HG02763 (cell line): ENCODE results near the gene PLEKHM3.

Experiments used
- ATAC-seq: cut with Tn5 transposase; IDR thresholded peaks from one replicate; pipeline ENCODE4 v1.9.1; 2021; ENCODE audit warnings: mild to moderate bottlenecking, moderate library complexity; ENCODE audit not compliant: unreplicated experiment

Gene PLEKHM3

DNA sequence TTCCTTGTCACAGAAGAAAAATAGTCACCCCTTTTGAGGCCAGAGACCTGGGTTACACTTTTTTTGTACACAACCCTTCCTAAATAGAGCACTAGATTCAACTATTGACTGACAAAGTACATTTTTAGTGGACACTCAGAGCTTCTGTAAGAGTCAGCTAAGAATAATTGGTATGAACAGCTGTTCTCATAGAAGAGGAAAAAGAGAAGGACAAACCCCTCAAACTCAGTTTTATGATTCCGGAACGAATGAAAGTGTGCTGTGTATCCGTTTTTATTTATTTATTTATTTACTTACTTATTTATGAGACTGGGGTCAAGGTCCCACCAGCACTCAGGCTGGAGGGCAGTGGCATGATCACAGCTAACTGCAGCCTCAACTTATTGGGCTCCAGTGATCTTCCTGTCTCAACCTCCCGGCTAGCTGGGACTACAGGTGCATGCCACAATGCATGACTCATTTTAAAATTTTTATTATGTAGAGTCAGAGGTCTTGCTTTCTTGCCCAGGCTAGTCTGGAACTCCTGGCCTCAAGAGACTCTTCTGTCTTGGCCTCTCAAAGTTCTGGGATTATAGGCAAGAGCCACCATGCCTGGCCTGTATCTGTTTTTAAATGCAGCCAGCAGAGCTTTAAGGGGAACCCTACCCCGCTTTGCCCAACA is 219.6 kb downstream of the PLEKHM3 start:
- no peak for ATAC-seq

DNA sequence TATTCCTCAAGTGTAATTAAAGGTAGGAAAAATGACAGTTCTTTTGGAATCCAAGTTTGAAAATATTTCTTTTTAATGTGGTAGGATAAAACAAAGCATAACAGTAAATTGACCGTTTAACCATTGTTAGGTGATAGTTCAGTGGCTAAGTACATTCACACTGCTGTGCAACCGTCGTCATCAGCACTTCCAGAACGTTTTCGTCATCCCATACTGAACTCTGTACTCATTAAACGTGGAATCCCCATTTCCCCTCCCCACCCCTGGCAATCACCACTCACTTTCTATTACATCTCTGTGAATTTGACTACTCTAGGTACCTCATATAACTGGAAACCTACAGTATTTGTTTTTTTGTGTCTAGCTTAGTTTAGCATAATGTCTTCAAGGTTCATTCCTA is 222.7 kb downstream of the PLEKHM3 start:
- no peak for ATAC-seq

DNA sequence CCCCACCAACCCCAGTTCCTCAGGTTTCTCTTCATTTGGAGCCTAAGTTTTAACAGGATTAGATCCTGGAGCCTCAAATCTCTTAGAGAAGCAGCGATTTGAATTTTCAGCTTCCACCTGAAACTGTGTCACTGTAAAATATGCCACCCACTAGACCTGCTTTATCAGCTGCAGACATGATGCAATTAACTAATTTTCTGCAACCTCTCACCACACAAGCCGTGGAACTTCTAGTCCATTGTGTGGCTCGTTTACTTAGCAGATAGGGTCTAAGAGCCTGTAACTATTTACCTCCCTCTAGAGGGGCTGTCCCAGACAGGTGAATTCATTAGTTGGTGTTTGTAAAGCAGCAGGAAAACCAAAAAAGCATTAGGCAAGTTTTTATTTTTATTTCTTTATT is 224.1 kb downstream of the PLEKHM3 start:
- ATAC-seq, result no peak

DNA sequence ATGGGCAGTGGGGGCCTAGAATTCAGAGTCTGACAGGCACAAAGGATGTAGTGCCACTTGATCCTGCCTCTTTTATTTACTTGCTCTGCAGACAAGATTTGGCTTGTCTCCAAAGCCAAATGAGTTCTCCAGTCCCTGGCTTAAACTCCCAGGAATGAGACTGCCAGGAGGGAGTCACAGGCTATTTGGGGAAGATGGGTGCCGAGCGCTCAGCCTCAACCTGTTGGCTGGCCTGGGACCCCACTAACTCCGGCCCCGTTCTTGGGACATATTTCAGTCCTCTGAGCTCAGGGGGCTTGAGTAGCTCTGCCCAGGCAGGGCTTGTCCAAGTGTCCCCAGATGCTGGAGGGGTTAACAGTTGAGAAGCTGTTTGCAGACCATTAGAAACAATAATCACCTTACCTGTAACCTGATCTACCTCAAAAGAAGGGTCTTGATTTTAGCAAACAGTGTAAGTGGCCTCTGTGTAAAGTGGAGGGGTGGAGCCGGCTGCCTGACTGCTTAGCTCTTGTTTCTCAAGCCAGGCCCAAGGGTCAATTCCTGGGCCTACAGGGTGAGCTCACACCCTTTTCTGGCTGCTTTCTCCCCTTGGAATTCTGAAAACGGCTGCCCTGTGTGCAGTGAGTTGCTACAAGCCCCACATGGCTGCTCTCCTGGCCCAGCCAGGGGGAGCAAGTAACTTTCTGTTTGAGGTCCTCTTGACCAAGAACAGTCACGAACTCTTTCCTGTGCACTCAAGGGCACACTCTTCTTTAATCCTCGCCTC is 228.6 kb downstream of the PLEKHM3 start:
- no peak for ATAC-seq

DNA sequence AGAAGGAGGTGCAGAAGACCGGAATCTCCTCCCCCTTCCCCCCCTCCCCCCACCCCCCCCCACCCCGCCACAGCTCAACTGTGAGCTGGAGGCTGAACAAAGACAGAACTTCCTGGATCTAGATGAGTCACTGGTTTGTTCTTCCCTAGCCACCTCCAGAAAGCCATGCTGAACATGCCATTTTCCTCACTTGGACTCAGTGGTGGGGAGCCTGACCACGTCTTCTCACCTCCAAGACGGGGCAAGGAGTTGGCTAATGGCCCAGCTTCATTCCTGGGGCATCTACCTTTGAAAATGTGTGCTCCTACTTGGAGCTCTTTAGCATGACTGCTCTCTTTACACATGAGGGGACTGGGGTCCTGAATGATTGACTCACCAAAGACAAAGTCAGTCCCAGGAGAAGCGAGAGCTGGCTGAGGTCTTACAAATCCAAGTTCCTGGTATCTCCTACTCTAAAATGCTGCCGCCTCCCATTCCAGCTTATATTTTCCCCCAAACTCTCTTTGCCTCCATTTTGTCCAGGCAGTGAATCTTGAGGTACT is 233.0 kb downstream of the PLEKHM3 start:
- no peak for ATAC-seq

DNA sequence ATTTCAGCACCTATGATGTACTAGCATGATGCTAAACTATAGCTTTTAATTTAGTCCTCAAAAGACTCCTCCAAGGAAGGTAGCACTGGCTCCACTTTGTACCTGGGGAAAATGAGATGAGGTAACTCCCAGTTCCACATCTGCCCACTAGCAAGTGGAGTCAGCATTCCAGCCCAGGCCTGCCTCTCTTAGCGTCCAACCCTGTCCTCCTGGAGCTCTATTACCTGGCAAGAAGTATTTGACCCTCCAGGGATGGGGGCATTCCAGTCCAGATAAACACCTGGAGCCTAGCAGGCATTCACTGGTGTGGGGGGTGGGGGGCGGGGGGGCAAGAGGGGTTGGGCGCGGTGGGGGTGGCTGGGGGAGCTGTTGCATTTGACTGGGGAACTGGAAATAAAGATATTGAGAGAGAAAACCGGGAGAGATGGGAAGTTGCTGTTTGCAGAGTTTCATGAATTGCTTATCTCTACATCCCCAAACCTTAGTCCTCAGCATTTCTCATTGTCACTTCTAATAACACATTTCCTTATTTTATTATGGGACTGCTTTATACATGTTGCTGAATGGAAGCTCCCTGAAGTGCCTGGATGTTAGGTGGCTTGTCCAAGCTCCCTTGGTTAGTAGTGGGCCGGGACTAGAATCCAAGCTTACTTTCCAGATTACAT is 233.6 kb downstream of the PLEKHM3 start:
- no peak for ATAC-seq

DNA sequence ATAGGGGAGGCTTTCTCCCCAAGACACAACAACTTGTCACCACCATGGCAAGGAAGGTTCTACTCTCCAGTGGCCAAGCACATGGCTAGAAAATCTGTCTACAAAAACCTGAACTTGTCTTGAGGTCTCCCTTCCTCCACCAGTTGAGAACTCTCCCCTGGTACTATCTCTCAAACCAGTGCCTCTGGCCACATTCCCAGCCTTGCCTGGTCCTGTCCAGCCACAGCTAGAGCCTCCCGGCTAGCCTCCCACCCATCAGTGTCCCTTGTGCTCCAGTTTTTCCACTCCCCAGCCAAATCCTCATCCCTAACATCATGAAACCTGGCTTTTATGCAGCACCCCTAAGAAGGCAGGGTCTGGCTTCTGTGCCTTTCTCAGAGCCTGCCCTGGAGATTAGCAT is 234.4 kb downstream of the PLEKHM3 start:
- ATAC-seq, result no peak

DNA sequence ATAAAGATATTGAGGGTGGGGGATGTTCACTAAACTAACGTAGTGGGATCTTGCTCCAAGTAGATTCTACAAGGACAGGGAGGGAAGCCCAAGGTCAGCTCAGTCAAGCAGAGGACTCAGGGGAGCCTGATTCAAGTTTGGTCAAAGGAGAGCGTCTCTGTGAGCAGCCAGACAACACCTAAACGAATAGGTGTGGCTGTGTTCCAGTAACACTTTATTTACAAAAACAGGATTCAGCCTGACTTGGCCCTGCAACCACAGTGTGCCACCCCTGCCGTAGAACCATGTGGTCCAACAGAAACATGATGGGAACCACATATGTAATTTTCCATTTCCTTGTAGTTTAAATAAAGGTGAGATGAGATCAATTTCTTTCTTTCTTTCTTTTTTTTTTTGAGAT is 237.5 kb downstream of the PLEKHM3 start:
- ATAC-seq, result no peak

DNA sequence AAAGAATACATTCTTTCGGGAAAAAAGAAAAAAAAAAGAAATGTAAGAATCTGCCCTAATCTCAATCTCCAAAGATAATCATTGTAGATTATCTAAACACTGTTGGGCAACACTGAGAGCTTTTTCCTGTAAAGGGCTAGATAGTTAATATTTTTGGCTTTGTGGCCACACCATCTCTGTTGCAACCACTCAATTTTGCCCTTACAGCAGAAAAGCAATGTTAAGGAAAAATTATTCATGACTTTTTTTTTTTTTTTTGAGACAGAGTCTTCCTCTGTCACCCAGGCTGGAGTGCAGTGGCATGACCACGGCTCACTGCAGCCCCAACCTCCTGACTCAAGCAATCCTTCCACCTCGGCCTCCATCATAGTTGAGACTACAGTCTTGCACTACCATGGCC is 238.3 kb downstream of the PLEKHM3 start:
- ATAC-seq, result no peak

DNA sequence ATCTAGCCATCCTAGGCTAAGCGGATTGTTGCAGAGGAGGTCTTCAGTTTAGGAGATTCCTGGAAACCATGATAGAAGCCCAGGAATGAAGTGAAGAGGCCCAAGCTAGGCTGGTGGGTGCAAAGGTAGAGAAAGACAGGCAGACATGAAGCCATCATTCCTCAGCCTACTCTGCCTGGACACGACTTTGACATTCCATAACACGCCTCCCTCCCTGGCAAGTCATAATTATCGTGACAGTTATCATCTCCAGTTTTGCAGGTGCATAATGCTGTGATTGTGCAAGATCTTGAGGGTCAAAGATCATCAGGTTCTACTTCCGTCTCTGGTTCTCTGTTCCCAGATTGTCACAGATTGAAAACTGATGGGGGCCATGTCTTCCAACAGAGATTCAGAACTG is 240.4 kb downstream of the PLEKHM3 start:
- ATAC-seq, result no peak

DNA sequence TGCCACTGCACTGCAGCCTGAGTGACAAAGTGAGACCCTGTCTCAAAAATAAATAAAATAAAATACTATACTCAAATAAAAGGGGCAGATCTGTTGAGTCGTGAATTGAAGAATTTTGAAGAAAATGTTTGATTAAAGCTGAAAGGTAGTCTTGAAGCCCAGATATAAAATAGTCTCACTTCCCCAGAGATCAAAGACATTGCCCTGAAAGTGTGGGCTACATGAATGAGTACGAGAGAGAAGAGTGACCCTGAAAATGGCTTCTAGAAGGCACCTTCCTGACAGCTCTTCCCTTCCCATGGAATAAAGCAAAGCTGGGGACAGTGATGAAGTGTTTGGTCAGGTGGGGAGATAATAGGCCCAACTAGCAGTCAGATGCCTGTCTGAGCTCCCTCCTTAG is 241.8 kb downstream of the PLEKHM3 start:
- ATAC-seq, result no peak

DNA sequence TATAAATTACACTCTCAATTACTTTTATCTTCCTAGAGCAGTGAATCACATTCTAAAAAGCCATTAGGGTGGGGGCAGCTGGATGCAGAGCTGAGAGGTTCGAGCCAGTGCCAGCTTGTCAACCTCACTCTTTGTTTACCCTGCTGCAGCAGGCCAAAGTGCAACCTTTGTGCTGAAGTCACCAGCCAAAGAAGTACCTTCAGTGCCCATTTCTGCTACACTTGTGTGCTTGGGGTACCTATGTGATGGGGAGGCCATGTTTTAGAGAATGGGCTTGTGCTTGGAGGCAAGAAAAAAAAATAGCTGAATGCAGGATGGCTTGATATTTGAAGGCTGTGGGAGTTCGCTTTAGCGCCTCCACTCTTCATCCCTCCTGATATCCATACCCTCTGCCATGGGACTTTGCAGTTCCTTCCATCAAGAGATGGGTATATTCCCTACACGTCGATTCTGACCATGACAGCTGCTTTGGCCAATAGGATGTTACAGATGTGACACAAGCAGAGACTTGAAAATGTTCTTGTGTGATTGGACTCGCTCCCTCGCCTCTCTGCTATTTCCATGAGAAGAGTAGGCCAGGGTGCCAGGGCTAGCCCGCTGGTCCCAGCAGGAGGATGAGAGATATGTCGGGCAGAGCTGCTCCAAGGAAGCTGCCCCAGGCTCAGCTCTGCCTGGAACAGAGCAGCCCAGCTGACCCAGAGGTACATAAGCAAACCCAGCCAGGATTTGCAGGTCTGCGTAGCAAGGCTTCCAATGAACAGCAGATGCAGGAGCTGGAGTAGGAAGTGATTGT is 242.9 kb downstream of the PLEKHM3 start:
- ATAC-seq, result no peak

DNA sequence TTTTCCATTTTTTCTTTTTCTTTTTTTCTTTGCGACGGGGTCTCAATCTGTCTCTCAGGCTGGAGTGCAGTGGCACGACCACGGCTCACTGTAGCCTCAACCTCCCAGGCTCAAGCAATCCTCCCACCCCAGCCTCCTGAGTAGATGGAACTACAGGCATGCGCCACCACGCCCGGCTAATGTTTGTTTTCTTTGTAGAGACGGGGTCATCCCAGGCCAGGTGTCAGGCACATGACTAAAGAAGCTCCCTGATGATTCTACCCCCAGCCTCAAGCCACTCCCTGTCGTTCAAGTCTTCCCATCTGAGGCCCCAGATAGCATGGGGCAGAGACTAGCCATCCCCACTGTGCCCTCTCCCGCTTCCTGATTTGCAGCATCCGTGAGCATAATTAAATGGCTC is 245.8 kb downstream of the PLEKHM3 start:
- ATAC-seq, result no peak

DNA sequence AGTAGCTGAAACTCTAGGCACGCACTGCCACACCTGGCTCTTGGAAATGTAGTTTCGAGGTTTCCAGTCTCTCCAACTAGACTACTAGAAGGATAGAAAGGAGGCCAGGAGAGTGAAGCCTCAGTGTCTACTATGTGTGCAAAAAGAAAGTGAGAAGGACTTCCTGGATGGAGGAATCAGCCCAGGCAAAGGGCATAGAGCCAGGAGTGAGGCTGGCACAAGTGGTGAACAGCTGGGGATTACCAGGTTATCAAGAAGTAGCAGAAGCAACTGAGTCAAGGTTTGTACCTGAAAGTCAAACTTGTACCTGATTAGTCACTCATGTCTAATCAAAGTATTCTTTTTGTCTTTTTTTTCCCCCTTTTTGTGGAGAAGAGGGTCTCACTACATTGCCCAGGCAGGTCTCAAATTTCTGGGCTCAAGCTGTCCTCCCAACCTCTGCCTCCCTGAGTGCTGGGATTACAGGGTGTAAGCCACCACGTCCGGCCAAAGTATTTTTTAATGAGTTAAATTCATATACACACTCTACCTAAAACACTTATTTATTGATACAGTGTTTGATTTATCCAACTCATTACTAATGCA is 246.9 kb downstream of the PLEKHM3 start:
- no peak for ATAC-seq

DNA sequence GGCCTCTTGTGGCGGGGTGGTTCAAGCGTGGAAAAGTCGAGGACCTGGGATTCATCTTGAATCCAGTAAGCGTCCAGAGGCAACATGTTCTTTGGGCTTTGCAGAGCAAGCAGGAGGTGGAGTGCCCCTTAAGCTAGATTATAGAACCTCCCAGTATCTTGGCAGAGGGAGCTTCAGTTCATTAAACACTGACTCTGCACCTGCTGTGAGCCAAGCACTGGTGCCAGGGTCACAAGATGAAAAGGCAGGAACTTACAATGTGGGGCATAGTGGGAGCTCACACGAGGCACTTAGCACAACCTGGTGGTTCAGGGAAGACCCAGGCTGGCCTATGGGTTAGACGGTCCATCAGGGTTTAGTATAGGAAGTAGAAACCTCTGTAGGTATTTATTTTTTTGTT is 248.2 kb downstream of the PLEKHM3 start:
- no peak for ATAC-seq

DNA sequence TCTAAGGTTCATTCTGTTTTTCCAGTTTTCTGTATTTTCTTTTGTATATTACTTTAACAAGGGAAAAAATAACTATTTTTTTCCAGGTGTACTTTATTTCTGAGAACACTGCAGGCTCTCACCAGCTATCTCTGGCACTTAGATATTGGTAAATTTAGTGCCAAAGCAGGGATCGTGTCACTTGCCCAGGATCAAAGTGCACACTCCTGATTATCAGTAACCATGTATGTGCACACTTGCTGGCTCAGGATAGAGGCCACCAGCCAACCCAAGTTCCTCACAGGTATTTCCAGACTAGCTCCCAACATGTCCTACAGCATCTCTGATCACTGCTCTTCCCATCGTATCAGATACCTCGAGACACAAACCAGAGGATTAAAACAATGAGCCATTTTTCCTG is 249.9 kb downstream of the PLEKHM3 start:
- ATAC-seq, result no peak

DNA sequence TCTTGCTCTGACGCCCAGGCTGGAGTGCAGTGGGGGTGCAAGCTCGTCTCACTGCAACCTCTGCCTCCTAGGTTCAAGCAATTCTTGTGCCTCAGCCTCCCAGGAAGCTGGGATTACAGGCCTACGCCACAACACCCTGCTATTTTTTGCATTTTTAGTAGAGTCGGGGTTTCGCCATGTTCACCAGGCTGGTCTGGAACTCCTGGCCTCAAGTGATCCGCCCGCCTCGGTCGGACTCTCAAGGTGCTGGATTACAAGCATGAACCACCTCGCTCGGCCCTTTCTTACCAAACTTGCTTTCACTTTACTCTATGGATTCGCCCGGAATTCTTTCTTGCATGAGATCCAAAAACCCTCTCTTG is 252.5 kb downstream of the PLEKHM3 start:
- ATAC-seq, result no peak

DNA sequence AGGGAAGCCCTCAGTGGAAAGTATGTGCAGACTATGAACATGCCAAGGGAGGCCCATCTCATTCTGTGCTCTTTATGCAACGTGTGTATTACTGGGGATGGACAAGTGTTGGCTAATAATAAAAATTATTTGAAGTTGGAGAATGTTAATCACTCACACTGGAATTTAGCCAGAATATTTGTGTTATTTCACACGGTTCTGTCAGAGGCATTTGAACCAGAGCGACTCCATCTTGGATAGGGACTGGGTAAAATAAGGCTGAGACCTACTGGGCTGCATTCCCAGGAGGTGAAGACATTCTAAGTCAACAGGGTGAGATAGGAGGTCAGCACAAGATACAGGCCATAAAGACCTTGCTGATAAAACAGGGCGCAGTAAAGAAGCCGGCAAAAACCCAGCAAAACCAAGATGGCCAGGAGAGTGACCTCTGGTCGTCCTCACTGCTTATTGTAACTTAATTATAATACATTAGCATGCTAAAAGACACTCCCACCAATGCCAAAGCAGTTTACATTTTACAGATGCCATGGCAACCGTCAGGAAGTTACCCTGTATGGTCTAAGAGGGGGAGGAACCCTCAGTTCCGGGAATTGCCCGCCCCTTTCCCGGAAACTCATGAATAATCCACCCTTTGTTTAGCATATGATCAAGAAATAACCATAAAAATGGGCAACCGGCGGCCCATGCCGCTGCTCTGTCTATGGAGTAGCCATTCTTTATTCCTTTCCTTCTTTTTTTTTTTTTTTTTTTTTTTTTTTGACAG is 253.1 kb downstream of the PLEKHM3 start:
- no peak for ATAC-seq

DNA sequence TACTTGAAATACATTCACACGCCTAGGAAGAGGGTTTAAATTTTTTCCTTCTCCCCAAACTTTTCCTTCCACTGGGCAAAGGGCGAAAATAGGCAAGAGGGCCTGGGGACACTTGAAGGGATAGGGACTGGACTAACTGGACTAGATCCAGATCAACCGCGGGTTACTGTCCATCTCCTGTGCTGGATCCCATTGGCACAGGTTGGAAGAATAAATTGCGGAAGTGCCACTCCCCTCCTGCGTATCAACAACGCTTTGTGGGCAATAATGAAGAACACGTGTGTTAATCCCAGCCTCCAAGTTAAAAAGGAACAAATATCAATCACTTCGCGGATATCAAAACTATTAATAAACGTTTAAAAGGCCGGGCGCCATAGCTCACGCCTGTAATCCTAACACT is 253.9 kb downstream of the PLEKHM3 start:
- ATAC-seq, result no peak
